Panc1 (cell line): ENCODE measurements around the gene LRRC45. TPM values are rescaled to one million over a fixed set of nuclear protein-coding genes. Genes with fewer than 3 reads are reported as not detected.

ENCODE experiments used
- ATAC-seq: fragments of 200-7000 bp; cut with Tn5 transposase; 2 replicates; pipeline ENCODE4 v1.9.1; 2020; ENCODE audit warnings: mild to moderate bottlenecking, moderate library complexity
- BruUV-seq: library from RNA; stranded (reverse); fragments of 400-500 nt; replicated peaks from 2 replicates; lab custom pipeline; 2021; lab: Mats Ljungman, UMichigan
- CTCF ChIA-PET: fragments of 300-600 bp; sonication (Branson Sonifier 250); formaldehyde crosslinking; loops from one replicate; lab custom pipeline; 2022; ENCODE audit warnings: antibody characterized with exemption; lab: Charles Lee
- POLR2A ChIA-PET: fragments of 300-600 bp; sonication (Branson Sonifier 250); formaldehyde crosslinking; loops from one replicate; lab custom pipeline; 2022; ENCODE audit warnings: antibody characterized with exemption; lab: Charles Lee
- DNase-seq: peaks from one replicate; pipeline ENCODE4 v3.0.0-alpha.2; 2010; ENCODE audit warnings: low read depth, low spot score
- H3K27ac ChIP-seq: 2 replicates; pipeline ENCODE4 v1.5.1; 2011; ENCODE audit warnings: mild to moderate bottlenecking, low read length, inconsistent platforms
- H3K27me3 ChIP-seq: fragments of 200-500 bp; sonication (Bioruptor generic); 2 replicates; pipeline ENCODE4 v1.6.0; 2014; ENCODE audit warnings: low read length, inconsistent platforms; ENCODE audit not compliant: control insufficient read depth, insufficient read depth
- H3K36me3 ChIP-seq: fragments of 200-500 bp; sonication (Bioruptor generic); 2 replicates; pipeline ENCODE4 v1.5.1; 2014; ENCODE audit warnings: inconsistent platforms, mild to moderate bottlenecking, low read length, moderate library complexity; ENCODE audit not compliant: control insufficient read depth, insufficient read depth
- H3K4me1 ChIP-seq: 2 replicates; pipeline ENCODE4 v1.5.1; 2011; ENCODE audit warnings: inconsistent platforms, mild to moderate bottlenecking, low read length, moderate library complexity; ENCODE audit not compliant: control insufficient read depth, insufficient read depth
- H3K4me3 ChIP-seq, 2 experiments: 2 replicates each; pipeline ENCODE4 v1.5.1; 2011 to 2012; ENCODE audit warnings: low read depth in 2 of 2, low read length in 2 of 2, mild to moderate bottlenecking in 2 of 2, inconsistent platforms in 1 of 2, moderate library complexity in 1 of 2
- H3K9me3 ChIP-seq: fragments of 200-500 bp; sonication (Bioruptor generic); 2 replicates; pipeline ENCODE4 v1.5.1; 2014; ENCODE audit warnings: low read depth, mild to moderate bottlenecking, inconsistent platforms, low read length, moderate library complexity; ENCODE audit not compliant: control insufficient read depth, insufficient read depth
- POLR2AphosphoS5 ChIP-seq: IDR thresholded peaks from 2 replicates; pipeline ENCODE4 v1.6.1; 2012; ENCODE audit warnings: mild to moderate bottlenecking, low read depth, low read length, moderate library complexity
- REST ChIP-seq, 2 experiments: IDR thresholded peaks; 2 replicates each; pipeline ENCODE4 v1.6.1; 2011 to 2012; ENCODE audit warnings: low read depth in 2 of 2, control low read depth in 1 of 2, low read length in 1 of 2, mild to moderate bottlenecking in 1 of 2, moderate library complexity in 1 of 2; ENCODE audit not compliant: insufficient read depth in 1 of 2
- SIN3A ChIP-seq: IDR thresholded peaks from 2 replicates; pipeline ENCODE4 v1.6.1; 2012; ENCODE audit warnings: low read depth, mild to moderate bottlenecking, low read length, moderate library complexity, borderline replicate concordance; ENCODE audit not compliant: insufficient read depth
- TCF7L2 ChIP-seq: IDR thresholded peaks from 2 replicates; pipeline ENCODE4 v1.6.1; 2011; ENCODE audit warnings: mild to moderate bottlenecking, low read depth, low read length, inconsistent platforms
- in situ Hi-C: cut with HindIII; loops from 2 replicates; pipeline ENCODE4 v1.10.0; 2016; ENCODE audit warnings: low sequenced_read_pairs, low pct_unique_long_range_greater_than_20kb
- intact Hi-C: fragments of 100-400 bp; cut with micrococcal nuclease; formaldehyde crosslinking; loops from one replicate; pipeline ENCODE4 v1.10.0; 2022; ENCODE audit not compliant: unreplicated experiment
- total RNA-seq: library from RNA; stranded (reverse); gene quantifications from one replicate; pipeline ENCODE4 v1.2.1, GENCODE V29; 2021; ENCODE audit not compliant: unreplicated experiment
- TF ChIP-seq, protein P1 (sequence below): fragments of 450-650 bp; IDR thresholded peaks from 2 replicates; pipeline ENCODE4 v1.5.1; 2017; ENCODE audit warnings: mild to moderate bottlenecking

The LRRC45 gene
- total RNA-seq, 1 experiment from 2014 or later: 29.9 TPM

- no peak overlapping the region for H3K4me3 ChIP-seq
- ChIA-PET CTCF (no interaction called here), POLR2A (interaction anchor here (0.7 kb wide), 1 partner anchor 36 kb away, joined by 4 read pairs; no protein-coding TSS in a partner anchor)
- BruUV-seq: no TSS peak
- no peaks in the 10 kb centered on the region for H3K27me3 ChIP-seq
- H3K36me3 ChIP-seq: peaks cover 9% of the 10 kb centered on the region
- DNase-seq: no peak
- H3K27ac ChIP-seq: no peak overlapping the region
- intact Hi-C loops: no loop called here
- ATAC-seq: no peak
- H3K4me1 ChIP-seq: peaks cover 31% of the 10 kb centered on the region
- peak; percentile 48; the same call in 1 of the 2 replicates for TF ChIP-seq TCF7L2
- 0 out of 4 replicates have a peak, but pooled peaks of 1 of the 2 experiments have one; percentile 21 for TF ChIP-seq REST (IDR thresholded peaks at IDR 0.05; ENCODE audit: insufficient read depth in 1 of 2, low read depth in 2 of 2, low read length in 1 of 2)
- TF ChIP-seq POLR2AphosphoS5: peak; percentile 1; the same call in 1 of the 2 replicates
- TF ChIP-seq, protein P1, sequence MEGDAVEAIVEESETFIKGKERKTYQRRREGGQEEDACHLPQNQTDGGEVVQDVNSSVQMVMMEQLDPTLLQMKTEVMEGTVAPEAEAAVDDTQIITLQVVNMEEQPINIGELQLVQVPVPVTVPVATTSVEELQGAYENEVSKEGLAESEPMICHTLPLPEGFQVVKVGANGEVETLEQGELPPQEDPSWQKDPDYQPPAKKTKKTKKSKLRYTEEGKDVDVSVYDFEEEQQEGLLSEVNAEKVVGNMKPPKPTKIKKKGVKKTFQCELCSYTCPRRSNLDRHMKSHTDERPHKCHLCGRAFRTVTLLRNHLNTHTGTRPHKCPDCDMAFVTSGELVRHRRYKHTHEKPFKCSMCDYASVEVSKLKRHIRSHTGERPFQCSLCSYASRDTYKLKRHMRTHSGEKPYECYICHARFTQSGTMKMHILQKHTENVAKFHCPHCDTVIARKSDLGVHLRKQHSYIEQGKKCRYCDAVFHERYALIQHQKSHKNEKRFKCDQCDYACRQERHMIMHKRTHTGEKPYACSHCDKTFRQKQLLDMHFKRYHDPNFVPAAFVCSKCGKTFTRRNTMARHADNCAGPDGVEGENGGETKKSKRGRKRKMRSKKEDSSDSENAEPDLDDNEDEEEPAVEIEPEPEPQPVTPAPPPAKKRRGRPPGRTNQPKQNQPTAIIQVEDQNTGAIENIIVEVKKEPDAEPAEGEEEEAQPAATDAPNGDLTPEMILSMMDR: no peak
- TF ChIP-seq SIN3A: no peak
- in situ Hi-C loops: loop anchor here (10.0 kb wide), 1 partner anchor 80 kb away; no protein-coding TSS in a partner anchor
- H3K9me3 ChIP-seq: no peaks in the 10 kb centered on the region
Measured at GRCh38 chr17:82055023-82055964, 32.2 kb downstream of the LRRC45 start.

GRCh38 chr17:82055965-82056728, 33.0 kb downstream of the LRRC45 start:
- CTCF ChIA-PET: interaction anchor here (1.1 to 1.6 kb wide), 2 partner anchors 19 to 26 kb away, joined by 4 to 7 read pairs; partner anchors contain the start of gene DCXR
- ATAC-seq (no peak), DNase-seq (no peak)
- BruUV-seq: no TSS peak
- Histone ChIP-seq H3K27me3 (no peaks in the 10 kb centered on the region), H3K27ac (no peak overlapping the region), H3K9me3 (no peaks in the 10 kb centered on the region), H3K36me3 (peaks cover 10% of the 10 kb centered on the region), H3K4me3 (no peak overlapping the region), H3K4me1 (peaks cover 26% of the 10 kb centered on the region)
- intact Hi-C loops (no loop called here), in situ Hi-C loops (loop anchor here (10.0 kb wide), 1 partner anchor 79 kb away; no protein-coding TSS in a partner anchor)
- POLR2A ChIA-PET: no interaction called here
- TF ChIP-seq TCF7L2: no peak; the same call in 1 of the 2 replicates
- TF ChIP-seq, protein P1: no peak
- TF ChIP-seq REST (IDR thresholded peaks at IDR 0.05; ENCODE audit: insufficient read depth in 1 of 2, low read depth in 2 of 2, low read length in 1 of 2): no peak
- TF ChIP-seq SIN3A: no peak
- TF ChIP-seq POLR2AphosphoS5: no peak
